BJ (cell line): ENCODE measurements around the gene CYP4Z1. TPM values are rescaled to one million over a fixed set of nuclear protein-coding genes. Genes with fewer than 3 reads are reported as not detected.
"Not testable (repeated sequence)": the region's sequence is repeated elsewhere in the genome, so short reads cannot be mapped to it uniquely, and the experiment has no call there.

Experiments
- CTCF ChIA-PET: fragments of 350-600 bp; formaldehyde crosslinking; extraction: SDS; loops from one replicate; lab custom pipeline; 2021; ENCODE audit warnings: antibody characterized with exemption, inconsistent platforms; lab: Yijun Ruan, JAX
- POLR2A ChIA-PET: fragments of 300-600 bp; sonication (Branson Sonifier 250); formaldehyde crosslinking; extraction: SDS; loops from one replicate; lab custom pipeline; 2021; ENCODE audit warnings: antibody characterized with exemption; lab: Charles Lee
- DNase-seq: peaks from one replicate; pipeline ENCODE4 v3.0.0-alpha.2; 2011; ENCODE audit warnings: low read depth
- H3K27me3 ChIP-seq: 2 replicates; pipeline ENCODE4 v1.6.0; 2011; ENCODE audit warnings: low read length; ENCODE audit not compliant: control insufficient read depth, insufficient read depth
- H3K36me3 ChIP-seq: 2 replicates; pipeline ENCODE4 v1.5.1; 2011; ENCODE audit warnings: low read length; ENCODE audit not compliant: control insufficient read depth, insufficient read depth
- H3K4me3 ChIP-seq: 2 replicates; pipeline ENCODE4 v1.5.1; 2011; ENCODE audit warnings: low read depth, mild to moderate bottlenecking, control low read depth, low read length
- CTCF ChIP-seq: IDR thresholded peaks from 2 replicates; pipeline ENCODE4 v1.5.1; 2011; ENCODE audit warnings: low read depth, mild to moderate bottlenecking, control low read depth, inconsistent platforms, low read length, moderate library complexity; ENCODE audit not compliant: insufficient read depth
- polyA plus RNA-seq: library from polyadenylated mRNA; depleted of rRNA; stranded (reverse); fragments of >200 nt; gene quantifications from 2 replicates; pipeline ENCODE4 v1.2.3, GENCODE V29; 2011

CYP4Z1 gene
- polyA plus RNA-seq, 1 experiment = not detected

DNA sequence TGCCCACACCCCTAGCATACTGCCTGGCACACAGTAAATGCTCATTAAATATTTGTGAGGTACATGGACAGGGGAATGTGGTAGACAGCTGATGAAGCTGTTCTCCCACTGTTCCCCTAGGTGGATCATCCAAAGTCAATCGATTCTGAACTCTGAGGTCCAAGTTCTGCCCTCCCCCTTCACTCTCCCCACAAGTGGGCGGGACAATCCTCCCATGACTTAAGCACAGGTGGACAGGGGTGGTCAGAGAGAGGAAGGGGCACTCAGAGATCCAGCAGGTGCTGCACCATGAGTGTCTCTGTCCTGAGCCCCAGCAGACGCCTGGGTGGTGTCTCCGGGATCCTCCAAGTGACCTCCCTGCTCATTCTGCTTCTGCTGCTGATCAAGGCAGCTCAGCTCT, 70.2 kb downstream of the CYP4Z1 start, which contains the start of gene CYP4A22:
Gene CYP4A22, plus strand, starts transcription at position 244 of the 400 bp plus-strand sequence. Its CDS starts 45 bp downstream, at position 289.
- ChIA-PET POLR2A (no interaction called here), CTCF (no interaction called here)
- DNase-seq = no peak
- Histone ChIP-seq H3K27me3 (no peaks in the 10 kb centered on the region), H3K4me3 (no peak within 1 kb of the TSS), H3K36me3 (no peaks in the 10 kb centered on the region)
- TF ChIP-seq CTCF = no peak

DNA sequence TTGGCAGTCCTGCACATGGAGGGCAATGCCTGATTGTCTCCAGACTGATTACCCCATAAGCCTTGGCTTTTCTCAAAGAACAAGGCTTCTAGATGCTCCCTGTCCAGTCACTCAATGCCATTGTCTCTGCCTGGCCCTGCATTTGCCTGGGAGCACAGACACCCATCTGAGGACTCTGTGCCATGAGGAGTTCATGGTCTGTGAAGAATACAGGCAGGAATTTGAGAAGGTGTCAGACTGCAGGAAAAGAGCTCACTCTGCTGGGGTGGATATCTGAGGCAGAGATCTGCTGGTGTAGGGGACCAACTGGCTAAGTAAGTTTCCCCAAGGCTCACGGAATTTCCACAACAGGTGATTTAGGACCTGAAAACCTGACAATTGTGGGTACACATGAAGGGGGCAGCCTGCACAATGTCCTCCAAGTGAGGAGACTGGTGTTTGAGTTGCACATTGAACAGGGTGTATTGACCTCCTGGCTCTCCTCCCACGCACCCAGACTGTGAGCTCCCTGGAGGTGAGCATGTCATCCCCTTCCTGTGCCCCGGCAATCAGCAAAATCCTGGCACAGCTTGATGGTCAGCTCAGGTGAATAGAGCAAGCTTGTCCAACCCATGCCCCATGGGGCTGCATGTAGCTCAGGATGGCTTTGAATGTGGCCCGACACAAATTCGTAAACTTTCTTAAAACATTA, 71.0 kb downstream of the CYP4Z1 start:
- POLR2A ChIA-PET = no interaction called here
- no peak for DNase-seq
- TF ChIP-seq CTCF = no peak
- H3K36me3 ChIP-seq = no peaks in the 10 kb centered on the region
- H3K4me3 ChIP-seq = no peak overlapping the region
- no peaks in the 10 kb centered on the region for H3K27me3 ChIP-seq
- CTCF ChIA-PET = no interaction called here

DNA sequence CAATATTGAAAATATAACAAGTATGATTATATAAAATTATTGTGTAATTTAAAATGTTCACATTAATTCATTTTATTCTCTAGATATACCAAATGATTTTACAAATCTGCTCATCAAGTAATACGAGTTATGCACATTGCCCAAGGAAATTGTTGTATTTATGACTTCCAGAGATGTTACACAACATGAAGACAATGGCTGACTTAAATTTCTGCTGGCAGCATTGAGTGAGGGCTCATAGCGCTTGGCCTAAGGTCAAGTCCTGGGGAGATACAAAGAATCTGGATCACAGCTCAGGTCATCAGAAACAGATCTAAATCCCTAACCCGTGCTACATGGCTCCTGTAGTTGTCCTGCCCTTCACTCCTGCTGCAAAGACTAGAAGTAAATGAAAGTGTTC, 73.3 kb downstream of the CYP4Z1 start:
- CTCF ChIA-PET, H3K27me3 ChIP-seq, H3K36me3 ChIP-seq, DNase-seq, POLR2A ChIA-PET, H3K4me3 ChIP-seq: not testable (repeated sequence)

DNA sequence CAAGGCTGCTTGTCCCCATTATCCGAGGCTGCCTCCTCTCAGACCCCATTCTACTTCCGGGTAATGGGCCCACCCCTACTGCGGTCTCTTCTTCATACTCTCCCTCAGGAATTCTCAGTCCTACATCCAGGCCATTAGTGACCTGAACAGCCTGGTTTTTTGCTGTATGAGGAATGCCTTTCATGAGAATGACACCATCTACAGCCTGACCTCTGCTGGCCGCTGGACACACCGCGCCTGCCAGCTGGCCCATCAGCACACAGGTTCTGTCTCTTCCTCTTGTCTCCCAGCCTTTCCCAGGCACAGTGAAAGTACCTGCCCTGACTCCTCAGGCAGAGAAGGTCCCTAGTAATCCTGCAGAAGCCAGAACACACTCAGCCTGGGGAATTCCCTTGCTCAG, 76.6 kb downstream of the CYP4Z1 start:
- POLR2A ChIA-PET, H3K27me3 ChIP-seq, DNase-seq, CTCF ChIA-PET, H3K4me3 ChIP-seq, H3K36me3 ChIP-seq: not testable (repeated sequence)
- TF ChIP-seq CTCF = peak; percentile 40

DNA sequence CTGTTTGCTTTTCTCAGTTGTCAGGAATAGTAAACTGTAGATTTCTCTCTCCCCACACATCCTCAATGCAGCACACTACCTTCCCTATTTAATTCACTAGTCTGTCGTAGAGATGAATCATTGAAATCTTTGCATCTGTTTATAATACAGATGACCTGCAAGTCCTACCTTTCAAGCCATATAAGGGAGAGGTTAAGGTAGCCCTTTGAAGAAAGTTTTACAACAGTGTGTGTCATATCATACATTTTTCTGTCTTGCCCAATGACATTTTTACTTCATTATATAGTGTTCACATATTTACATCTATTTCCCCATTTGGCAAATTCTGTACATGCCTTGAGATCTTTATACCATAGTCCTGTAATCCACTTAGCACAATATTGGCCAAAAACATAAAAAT, 79.5 kb downstream of the CYP4Z1 start:
- POLR2A ChIA-PET, CTCF ChIA-PET: not testable (repeated sequence)

DNA sequence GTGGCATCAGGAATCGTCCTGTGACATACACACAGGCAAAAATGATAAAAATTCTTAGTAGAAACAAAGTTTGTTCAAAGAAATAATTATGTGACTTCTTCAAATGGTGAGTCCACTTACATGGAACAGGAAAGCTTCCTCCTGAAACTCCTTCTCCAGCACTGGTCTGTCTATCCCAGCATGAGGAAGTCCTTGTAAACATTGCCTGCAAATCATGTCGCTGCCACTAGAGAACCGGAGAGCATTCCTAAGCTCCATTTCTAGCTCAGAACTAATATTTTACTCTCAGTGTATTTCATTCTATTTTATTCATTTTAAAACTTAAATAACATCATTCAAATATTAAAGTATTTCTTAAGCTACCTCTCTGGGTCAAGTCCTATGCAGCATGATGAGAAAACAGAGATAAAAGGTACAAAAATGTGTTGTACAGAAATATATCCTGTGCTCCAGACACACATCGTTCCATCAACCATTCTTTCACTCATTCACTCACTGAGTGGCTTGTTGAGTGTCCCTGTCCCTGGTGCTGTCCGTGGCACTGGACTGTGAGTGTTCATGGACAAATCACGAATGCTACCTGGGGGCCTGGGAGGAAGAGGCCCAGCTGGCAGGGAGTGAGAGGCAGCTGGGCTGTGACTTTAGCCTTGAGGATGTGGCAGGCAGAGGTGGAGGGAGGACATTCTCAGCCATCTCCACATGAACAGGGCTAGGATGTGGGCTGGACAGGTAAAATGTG, 80.2 kb downstream of the CYP4Z1 start:
- no peak for DNase-seq
- Histone ChIP-seq H3K27me3 (no peaks in the 10 kb centered on the region), H3K36me3 (no peaks in the 10 kb centered on the region), H3K4me3 (no peak overlapping the region)
- TF ChIP-seq CTCF = no peak
- ChIA-PET CTCF (no interaction called here), POLR2A (no interaction called here)

More for the DNA sequence above, 79.5 kb downstream of the CYP4Z1 start:
- not testable (repeated sequence) for H3K27me3 ChIP-seq, H3K4me3 ChIP-seq, DNase-seq, H3K36me3 ChIP-seq

DNA sequence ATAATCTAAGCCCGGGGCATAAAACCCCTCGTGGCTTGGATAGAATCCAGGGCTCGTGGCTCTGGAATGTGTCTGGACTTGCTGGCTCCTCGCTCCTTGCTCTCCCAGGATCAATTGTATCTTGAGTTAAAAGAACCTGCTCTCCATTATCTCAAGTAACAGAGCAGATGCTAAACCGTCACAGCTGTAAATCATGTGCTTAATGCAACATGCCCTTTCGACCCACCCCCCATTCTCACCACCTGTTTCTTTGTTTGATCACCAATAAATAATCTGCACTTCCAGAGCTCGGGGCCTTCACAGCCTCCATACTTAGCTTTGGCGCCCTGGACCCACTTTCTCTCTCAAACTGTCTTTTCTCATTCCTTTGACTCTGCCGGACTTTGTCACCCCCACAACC, 82.1 kb downstream of the CYP4Z1 start:
- H3K27me3 ChIP-seq, POLR2A ChIA-PET, DNase-seq, H3K4me3 ChIP-seq, H3K36me3 ChIP-seq: not testable (repeated sequence)
- CTCF ChIA-PET = interaction anchor here (1.7 kb wide), 1 partner anchor 25 kb away, joined by 3 read pairs; no protein-coding TSS in a partner anchor

DNA sequence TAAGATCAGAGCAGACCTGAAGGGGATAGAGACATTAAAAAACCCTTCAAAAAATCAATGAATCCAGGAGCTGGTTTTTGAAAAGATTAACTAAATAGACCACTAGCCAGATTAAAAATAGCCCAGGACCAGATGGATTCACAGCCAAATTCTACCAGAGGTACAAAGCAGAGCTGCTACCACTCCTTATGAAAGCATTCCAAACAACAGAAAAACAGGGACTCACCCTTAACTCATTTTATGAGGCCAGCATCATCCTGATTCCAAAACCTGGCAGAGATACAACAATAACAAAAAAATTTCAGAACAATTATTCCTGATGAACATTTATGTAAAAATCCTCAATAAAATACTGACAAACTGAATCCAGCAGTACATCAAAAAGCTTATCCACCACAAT, 89.4 kb downstream of the CYP4Z1 start:
- POLR2A ChIA-PET, DNase-seq, H3K4me3 ChIP-seq, H3K36me3 ChIP-seq, H3K27me3 ChIP-seq: not testable (repeated sequence)
- CTCF ChIA-PET = interaction anchor here (1.3 to 1.8 kb wide), 2 partner anchors 18 to 22 kb away, joined by 4 read pairs; no protein-coding TSS in a partner anchor

DNA sequence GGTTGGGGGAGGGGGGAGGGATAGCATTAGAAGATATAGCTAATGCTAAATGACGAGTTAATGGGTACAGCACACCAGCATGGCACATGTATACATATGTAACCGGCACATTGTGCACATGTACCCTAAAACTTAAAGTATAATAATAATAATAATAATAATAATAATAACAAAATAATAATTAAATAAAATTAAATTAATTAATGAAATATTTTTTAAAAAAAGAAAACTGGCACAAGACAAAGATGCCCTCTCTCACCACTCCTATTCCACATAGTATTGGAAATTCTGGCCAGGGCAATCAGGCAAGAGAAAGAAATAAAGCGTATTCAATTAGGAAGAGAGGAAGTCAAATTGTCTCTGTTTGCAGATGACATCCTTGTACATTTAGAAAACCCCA, 90.9 kb downstream of the CYP4Z1 start:
- H3K36me3 ChIP-seq, DNase-seq, POLR2A ChIA-PET, H3K4me3 ChIP-seq, H3K27me3 ChIP-seq: not testable (repeated sequence)
- CTCF ChIA-PET = interaction anchor here (0.7 kb wide), 1 partner anchor 18 kb away, joined by 3 read pairs; no protein-coding TSS in a partner anchor
